Measurements from ENCODE around the gene PHLDB3. TPM values are rescaled to one million over a fixed set of nuclear protein-coding genes. Genes with fewer than 3 reads are reported as not detected.

PHLDB3 gene
- total and polyA plus RNA-seq, 2 donors (not counting 3 experiments of a cell fraction or from before 2014, with no cell fraction given), result 5.5 to 12.0 TPM

GRCh38 chr19:43522929-43523328, 18.4 kb upstream of the PHLDB3 start:
- dilution Hi-C loops (cut with MboI; ENCODE audit: extremely low pct_ligation_motif_present, low sequenced_read_pairs), result no loop called here
- no peak overlapping the region for H3K4me3 ChIP-seq (replicated peaks in 1 of 3; ENCODE audit: insufficient read depth in 1 of 3, low read depth in 1 of 3, low read length in 3 of 3)
- no TSS peak for BruUV-seq (replicated peaks)
- FAIRE-seq, result no peak
- intact Hi-C loops (cut with micrococcal nuclease), result no loop called here
- no peaks in the 10 kb centered on the region for H3K9me1 ChIP-seq (replicated peaks; ENCODE audit: control insufficient read depth, extremely low read depth, insufficient read depth, low read length)
- TF ChIP-seq, protein P1, sequence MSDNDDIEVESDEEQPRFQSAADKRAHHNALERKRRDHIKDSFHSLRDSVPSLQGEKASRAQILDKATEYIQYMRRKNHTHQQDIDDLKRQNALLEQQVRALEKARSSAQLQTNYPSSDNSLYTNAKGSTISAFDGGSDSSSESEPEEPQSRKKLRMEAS (IDR thresholded peaks at IDR 0.05; ENCODE audit: insufficient read depth, insufficient read length), result no peak
- TF ChIP-seq POLR2A (IDR thresholded peaks at IDR 0.05; ENCODE audit: low read depth, low read length) (no peak), JUN (IDR thresholded peaks at IDR 0.05; ENCODE audit: borderline replicate concordance, insufficient read depth, insufficient read length, low read depth) (no peak), FOS (IDR thresholded peaks at IDR 0.05; ENCODE audit: borderline replicate concordance, insufficient read depth, low read length) (no peak), GATA2 (IDR thresholded peaks at IDR 0.05; ENCODE audit: insufficient read depth, insufficient read length, low read depth, low read length) (no peak), MYC (IDR thresholded peaks at IDR 0.05; ENCODE audit: low read depth, low read length) (no peak), EZH2 (IDR thresholded peaks at IDR 0.05; ENCODE audit: borderline replicate concordance, low read depth, low read length, severe bottlenecking) (no peak), POLR2AphosphoS5 (IDR thresholded peaks at IDR 0.05; ENCODE audit: insufficient read depth, low read depth, low read length) (no peak)
- TF ChIP-seq, protein P2, sequence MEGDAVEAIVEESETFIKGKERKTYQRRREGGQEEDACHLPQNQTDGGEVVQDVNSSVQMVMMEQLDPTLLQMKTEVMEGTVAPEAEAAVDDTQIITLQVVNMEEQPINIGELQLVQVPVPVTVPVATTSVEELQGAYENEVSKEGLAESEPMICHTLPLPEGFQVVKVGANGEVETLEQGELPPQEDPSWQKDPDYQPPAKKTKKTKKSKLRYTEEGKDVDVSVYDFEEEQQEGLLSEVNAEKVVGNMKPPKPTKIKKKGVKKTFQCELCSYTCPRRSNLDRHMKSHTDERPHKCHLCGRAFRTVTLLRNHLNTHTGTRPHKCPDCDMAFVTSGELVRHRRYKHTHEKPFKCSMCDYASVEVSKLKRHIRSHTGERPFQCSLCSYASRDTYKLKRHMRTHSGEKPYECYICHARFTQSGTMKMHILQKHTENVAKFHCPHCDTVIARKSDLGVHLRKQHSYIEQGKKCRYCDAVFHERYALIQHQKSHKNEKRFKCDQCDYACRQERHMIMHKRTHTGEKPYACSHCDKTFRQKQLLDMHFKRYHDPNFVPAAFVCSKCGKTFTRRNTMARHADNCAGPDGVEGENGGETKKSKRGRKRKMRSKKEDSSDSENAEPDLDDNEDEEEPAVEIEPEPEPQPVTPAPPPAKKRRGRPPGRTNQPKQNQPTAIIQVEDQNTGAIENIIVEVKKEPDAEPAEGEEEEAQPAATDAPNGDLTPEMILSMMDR (IDR thresholded peaks at IDR 0.05; ENCODE audit: extremely low read depth in 1 of 2, insufficient read depth in 1 of 2, low read depth in 1 of 2, low read length in 2 of 2), result no peak
- H3K36me3 ChIP-seq (ENCODE audit: control insufficient read depth in 2 of 2, extremely low read depth in 1 of 2, insufficient read depth in 2 of 2, low read length in 2 of 2), result no peaks in the 10 kb centered on the region
- H3K9me3 ChIP-seq (replicated peaks; ENCODE audit: control insufficient read depth, insufficient read depth, low read length), result no peaks in the 10 kb centered on the region
- no peak overlapping the region for H2AFZ ChIP-seq (ENCODE audit: low read depth, low read length)
- no peak overlapping the region for H3K27ac ChIP-seq (ENCODE audit: insufficient read depth, low read depth, low read length)
- ChIA-PET CTCF (interaction anchor here (11.6 kb wide), 1 partner anchor 77 kb away, joined by 833 read pairs; no protein-coding TSS in a partner anchor), POLR2A (no interaction called here)
- peaks cover 19% of the 10 kb centered on the region for H3K79me2 ChIP-seq (ENCODE audit: control insufficient read depth, insufficient read depth, low read length)
- H4K20me1 ChIP-seq (replicated peaks; ENCODE audit: control insufficient read depth, extremely low read depth, insufficient read depth, low read length), result no peaks in the 10 kb centered on the region
- H3K9ac ChIP-seq (replicated peaks; ENCODE audit: extremely low read depth, insufficient read depth, low read length), result no peak overlapping the region
- H3K4me2 ChIP-seq (ENCODE audit: insufficient read depth, low read length), result no peak overlapping the region
- peaks cover 15% of the 10 kb centered on the region for H3K4me1 ChIP-seq (ENCODE audit: control insufficient read depth, extremely low read depth, insufficient read depth, low read length)
- DNase-seq (ENCODE audit: low read depth, low spot score), result no peak
- H3K27me3 ChIP-seq (ENCODE audit: control insufficient read depth in 2 of 2, insufficient read depth in 2 of 2, low read length in 2 of 2), result no peaks in the 10 kb centered on the region
